K562 (cell line): ENCODE data around the gene HIVEP1. TPM values are rescaled to one million over a fixed set of nuclear protein-coding genes. Genes with fewer than 3 reads are reported as not detected.
A peak's percentile ranks its signal among the peaks of the same experiment; 100 is the strongest.

Experiments
- ATAC-seq: fragments of 200-7000 bp; cut with Tn5 transposase; 3 replicates; pipeline ENCODE4 v1.9.1; 2020; ENCODE audit warnings: moderate library complexity
- BruUV-seq: library from RNA; stranded (reverse); fragments of 400-500 nt; replicated peaks from 2 replicates; lab custom pipeline; 2021; lab: Mats Ljungman, UMichigan
- CTCF ChIA-PET: fragments of 300-600 bp; formaldehyde crosslinking; extraction: SDS; loops from one replicate; lab custom pipeline; 2021; ENCODE audit warnings: low intra/inter-chr PET ratio; lab: Yijun Ruan, JAX
- POLR2A ChIA-PET: fragments of 300-600, 350-650 bp; sonication (Branson Sonifier 250); formaldehyde crosslinking; extraction: SDS; loops from one replicate; lab custom pipeline; 2021; ENCODE audit warnings: antibody characterized with exemption, inconsistent platforms; lab: Yijun Ruan, JAX
- DNase-seq, 4 experiments: peaks; one replicate each; pipeline versions ENCODE4 v3.0.0 to v3.0.0-alpha.2; 2011 to 2018; ENCODE audit warnings: low spot score in 3 of 4, mixed read lengths in 3 of 4; ENCODE audit errors: extremely low read depth in 1 of 4
- FAIRE-seq: peaks from 2 replicates; lab custom pipeline; 2011; peaks lifted over from hg19 to GRCh38; lab: Jason Lieb, UNC
- H2AFZ ChIP-seq: 2 replicates; pipeline ENCODE4 v1.6.0; 2011; ENCODE audit warnings: low read depth, low read length, control low read depth, inconsistent platforms
- H3K27ac ChIP-seq: fragments of 200-600 bp; 3 replicates; pipeline ENCODE4 v1.8.0; 2011; ENCODE audit warnings: low read depth, mild to moderate bottlenecking, control low read depth, inconsistent platforms, low read length, moderate library complexity, mixed read lengths; ENCODE audit errors: extremely low read depth
- H3K27me3 ChIP-seq, 2 experiments: fragments of 300-600 bp in 1 of 2; 2 replicates in 1 of 2; 3 replicates in 1 of 2; pipeline versions ENCODE4 v1.6.0 to v1.8.0; 2011; ENCODE audit warnings: inconsistent platforms in 2 of 2, low read length in 2 of 2, mild to moderate bottlenecking in 1 of 2, mixed read lengths in 1 of 2, moderate library complexity in 1 of 2; ENCODE audit not compliant: control insufficient read depth in 2 of 2, insufficient read depth in 2 of 2
- H3K36me3 ChIP-seq: fragments of 300-600 bp; 3 replicates; pipeline ENCODE4 v1.8.0; 2011; ENCODE audit warnings: mild to moderate bottlenecking, low read length, inconsistent platforms; ENCODE audit not compliant: control insufficient read depth, insufficient read depth
- H3K4me1 ChIP-seq, 2 experiments: fragments of 200-600 bp in 1 of 2; replicated peaks in 1 of 2; 2 replicates in 1 of 2; 3 replicates in 1 of 2; pipeline versions ENCODE4 v1.5.1 to v1.8.0; 2011; ENCODE audit warnings: inconsistent platforms in 2 of 2, low read length in 2 of 2, mild to moderate bottlenecking in 1 of 2, mixed read lengths in 1 of 2, moderate library complexity in 1 of 2; ENCODE audit not compliant: control insufficient read depth in 2 of 2, insufficient read depth in 2 of 2
- H3K4me2 ChIP-seq: 2 replicates; pipeline ENCODE4 v1.6.1; 2011; ENCODE audit warnings: low read length, control low read depth, inconsistent platforms, mixed read lengths; ENCODE audit not compliant: insufficient read depth
- H3K4me3 ChIP-seq: fragments of 200-600 bp; sonication (generic), shearing (Covaris generic); 2 replicates; pipeline ENCODE4 v1.5.1; 2016; ENCODE audit warnings: control low read depth, inconsistent platforms
- H3K79me2 ChIP-seq: fragments of 200-600 bp; 3 replicates; pipeline ENCODE4 v1.8.0; 2011; ENCODE audit warnings: low read length, inconsistent platforms; ENCODE audit not compliant: control insufficient read depth, insufficient read depth
- H3K9ac ChIP-seq, 2 experiments: 2 replicates each; pipeline versions ENCODE4 v1.6.0 to v1.6.1; 2011; ENCODE audit warnings: low read depth in 2 of 2, low read length in 2 of 2, control low read depth in 1 of 2, inconsistent platforms in 1 of 2, mild to moderate bottlenecking in 1 of 2, mixed read lengths in 1 of 2; ENCODE audit not compliant: insufficient read depth in 1 of 2
- H3K9me1 ChIP-seq: one replicate; pipeline ENCODE4 v1.6.0; 2011; ENCODE audit warnings: inconsistent platforms, mild to moderate bottlenecking, low read length, moderate library complexity; ENCODE audit not compliant: control insufficient read depth, insufficient read depth
- H3K9me3 ChIP-seq: replicated peaks from 2 replicates; pipeline ENCODE4 v1.5.1; 2011; ENCODE audit warnings: low read depth, low read length, inconsistent platforms; ENCODE audit not compliant: control insufficient read depth, insufficient read depth
- H4K20me1 ChIP-seq: replicated peaks from 2 replicates; pipeline ENCODE4 v1.6.1; 2011; ENCODE audit warnings: low read length, inconsistent platforms, mixed read lengths; ENCODE audit not compliant: control insufficient read depth, insufficient read depth
- CBX8 ChIP-seq: fragments of 200-600 bp; sonication (generic); IDR thresholded peaks from 2 replicates; pipeline ENCODE4 v1.6.1; 2012; ENCODE audit warnings: borderline replicate concordance, mixed run types, low read depth, mild to moderate bottlenecking, moderate library complexity, mixed read lengths, low read length, control low read depth, inconsistent platforms; ENCODE audit not compliant: poor library complexity, severe bottlenecking; ENCODE audit errors: extremely low read depth
- MEF2D ChIP-seq: conservative IDR thresholded peaks from 2 replicates; pipeline ENCODE4 v1.6.1; 2016; ENCODE audit warnings: low read depth, missing genetic modification characterization, missing compliant biosample characterization
- NR2C2 ChIP-seq, 2 experiments: fragments of 200-800 bp in 1 of 2; sonication (Bioruptor generic) in 1 of 2; sonication (generic) in 1 of 2; formaldehyde crosslinking in 1 of 2; IDR thresholded peaks; 2 replicates each; pipeline versions ENCODE4 v1.6.1 to v1.8.0; 2016 to 2022; ENCODE audit warnings: mild to moderate bottlenecking in 1 of 2, missing compliant biosample characterization in 1 of 2, missing genetic modification characterization in 1 of 2, missing genetic modification reagents in 1 of 2
- WGBS: fragments of 100-300 bp; shearing (Covaris generic); methylation state at CpG from one replicate; pipeline ENCODE4 v1.1.6; 2016; ENCODE audit warnings: low coverage, mixed read lengths; ENCODE audit not compliant: insufficient coverage; ENCODE audit errors: missing lambda C conversion rate; 5-methylcytosine and 5-hydroxymethylcytosine counted together
- in situ Hi-C: fragments of 300-500 bp; cut with MboI; formaldehyde crosslinking; loops from 4 replicates; pipeline ENCODE4 v1.15.0; 2018; ENCODE audit warnings: inconsistent platforms, mixed read lengths
- intact Hi-C: fragments of 100-400 bp; cut with micrococcal nuclease; formaldehyde crosslinking; loops from 2 replicates; pipeline ENCODE4 v1.14.2; 2022
- polyA plus RNA-seq, 8 experiments: library from polyadenylated mRNA; depleted of rRNA in 4 of 8; stranded (reverse) in 5 of 8; unstranded in 3 of 8; fragments of >200 nt; fragmentation: Nextera tagmentation in 2 of 8; fragmentation: Illumina TruSeq in 1 of 8; extraction: Ambion mirVana in 2 of 8; extraction: Trizol in 1 of 8; gene quantifications; 2 replicates each; pipeline versions ENCODE4 v1.2.1 to v1.2.3, GENCODE V29; 2011 to 2014; ENCODE audit warnings: inconsistent platforms in 1 of 8, missing spikeins in 1 of 8
- total RNA-seq, 7 experiments: library from RNA; depleted of rRNA in 6 of 7; stranded (reverse); fragments of >200 nt in 6 of 7; fragmentation: Illumina TruSeq in 2 of 7; extraction: Trizol in 2 of 7; gene quantifications; 2 replicates each; pipeline versions ENCODE4 v1.2.1 to v1.2.3, GENCODE V29; 2011 to 2021; ENCODE audit warnings: low replicate concordance in 1 of 7
- TF ChIP-seq, protein P1 (sequence below): fragments of 450-650 bp; IDR thresholded peaks from 2 replicates; pipeline ENCODE4 v1.6.1; 2014; ENCODE audit warnings: low read depth, mild to moderate bottlenecking, moderate library complexity, borderline replicate concordance

HIVEP1 gene
- total and polyA plus RNA-seq, 9 of the 15 experiments (the other 6 are each of a cell fraction or from before 2014, with no cell fraction given), result 6.0 to 33.3 (median 21.7) TPM

DNA sequence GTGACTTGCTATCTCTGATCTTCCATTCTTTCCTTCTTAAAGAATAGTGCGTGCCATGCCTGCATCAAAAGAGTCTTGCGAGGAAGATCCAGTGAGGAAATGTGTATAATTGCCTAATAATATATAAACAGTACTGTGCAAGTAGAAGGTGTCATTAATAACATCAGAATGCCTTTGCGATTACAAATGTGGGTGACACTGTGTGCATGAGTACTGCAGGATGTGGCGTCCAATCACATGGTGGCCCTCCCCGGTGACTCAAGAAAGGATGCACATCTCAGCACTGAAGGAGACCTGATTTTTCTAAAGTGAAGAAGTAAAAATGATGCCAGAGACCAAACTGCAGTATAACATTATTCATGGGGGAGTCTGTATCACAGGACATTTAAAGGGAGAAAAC lies 170.6 kb downstream of the HIVEP1 start:
- FAIRE-seq, result no peak
- Histone ChIP-seq H3K27me3 (peaks cover 0 to 7% of the 10 kb centered on the region in 2 experiments; a peak in 3 of 5 replicates), H3K9me1 (no peaks in the 10 kb centered on the region), H3K9me3 (no peaks in the 10 kb centered on the region), H4K20me1 (no peaks in the 10 kb centered on the region), H3K4me1 (no peaks in the 10 kb centered on the region), H3K9ac (no peak overlapping the region), H2AFZ (no peak overlapping the region), H3K27ac (no peak overlapping the region), H3K4me3 (no peak overlapping the region), H3K36me3 (no peaks in the 10 kb centered on the region), H3K79me2 (no peaks in the 10 kb centered on the region), H3K4me2 (no peak overlapping the region)
- 8% methylated on average over 5 of the region's 5 CpGs for WGBS
- in situ Hi-C loops, result no loop called here
- TF ChIP-seq MEF2D (no peak), CBX8 (peak; percentile 33)
- ChIA-PET CTCF (no interaction called here), POLR2A (no interaction called here)
- no TSS peak for BruUV-seq
- peak; percentile 56; the same call in 2 of the 3 replicates for ATAC-seq
- intact Hi-C loops, result loop anchor here (5.0 kb wide), 1 partner anchor 525 kb away; no protein-coding TSS in a partner anchor
- DNase-seq, result no peak

DNA sequence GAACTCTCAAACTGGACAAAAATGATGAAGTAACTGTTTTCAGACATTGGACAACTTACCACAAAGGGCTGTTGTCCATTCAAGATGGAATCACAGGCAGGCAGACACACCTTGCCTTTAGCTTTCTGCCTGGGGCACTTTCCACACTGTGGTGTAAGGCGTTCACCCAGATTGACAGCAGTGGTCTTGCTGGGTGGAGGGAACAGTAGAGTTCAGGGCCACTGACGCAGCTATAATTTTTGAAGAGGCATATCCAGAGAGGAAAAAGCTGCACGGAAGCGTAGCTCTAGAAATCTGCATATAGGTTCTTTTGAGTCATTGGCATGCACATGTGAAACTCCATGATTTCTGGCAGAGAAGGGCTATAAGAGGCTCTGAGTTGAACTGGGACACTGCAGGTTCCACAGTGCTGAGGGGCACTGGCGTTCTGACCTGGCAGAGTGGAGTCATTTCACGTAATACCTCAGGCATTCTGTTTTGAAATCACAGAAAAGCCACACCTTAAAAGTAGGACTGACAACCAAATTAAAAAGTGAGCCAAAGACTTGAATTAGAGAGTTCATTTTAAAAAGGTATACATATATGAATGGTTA lies 173.1 kb downstream of the HIVEP1 start:
- H3K4me1 ChIP-seq, result no peaks in the 10 kb centered on the region
- POLR2A ChIA-PET, result interaction anchor here (0.7 to 1.3 kb wide), 2 partner anchors 10 to 11 kb away, joined by 3 to 4 read pairs; no protein-coding TSS in a partner anchor
- no peaks in the 10 kb centered on the region for H3K9me3 ChIP-seq
- H2AFZ ChIP-seq, result no peak overlapping the region
- FAIRE-seq, result no peak
- TF ChIP-seq NR2C2 (CRISPR knock-in tag; IDR thresholded peaks at IDR 0.05) (no peak), NR2C2 (tag; IDR thresholded peaks at IDR 0.05) (no peak)
- TF ChIP-seq, protein P1, sequence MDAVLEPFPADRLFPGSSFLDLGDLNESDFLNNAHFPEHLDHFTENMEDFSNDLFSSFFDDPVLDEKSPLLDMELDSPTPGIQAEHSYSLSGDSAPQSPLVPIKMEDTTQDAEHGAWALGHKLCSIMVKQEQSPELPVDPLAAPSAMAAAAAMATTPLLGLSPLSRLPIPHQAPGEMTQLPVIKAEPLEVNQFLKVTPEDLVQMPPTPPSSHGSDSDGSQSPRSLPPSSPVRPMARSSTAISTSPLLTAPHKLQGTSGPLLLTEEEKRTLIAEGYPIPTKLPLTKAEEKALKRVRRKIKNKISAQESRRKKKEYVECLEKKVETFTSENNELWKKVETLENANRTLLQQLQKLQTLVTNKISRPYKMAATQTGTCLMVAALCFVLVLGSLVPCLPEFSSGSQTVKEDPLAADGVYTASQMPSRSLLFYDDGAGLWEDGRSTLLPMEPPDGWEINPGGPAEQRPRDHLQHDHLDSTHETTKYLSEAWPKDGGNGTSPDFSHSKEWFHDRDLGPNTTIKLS, result no peak
- intact Hi-C loops (no loop called here), in situ Hi-C loops (no loop called here)
- DNase-seq, result no peak
- H3K4me3 ChIP-seq, result no peak overlapping the region
- no peak overlapping the region for H3K9ac ChIP-seq
- no peaks in the 10 kb centered on the region for H3K9me1 ChIP-seq
- WGBS, result 6% methylated on average over 6 of the region's 6 CpGs
- no peak overlapping the region for H3K4me2 ChIP-seq
- H3K27me3 ChIP-seq, result peaks cover under 1 to 9% of the 10 kb centered on the region in 2 experiments; a peak in 3 of 5 replicates
- H3K79me2 ChIP-seq, result no peaks in the 10 kb centered on the region
- H4K20me1 ChIP-seq, result no peaks in the 10 kb centered on the region
- no peak overlapping the region for H3K27ac ChIP-seq
- no peak; the same call in 2 of the 3 replicates for ATAC-seq
- no peaks in the 10 kb centered on the region for H3K36me3 ChIP-seq
- BruUV-seq, result no TSS peak
- CTCF ChIA-PET, result no interaction called here
